ENCODE results near the gene RNF123. TPM values are rescaled to one million over a fixed set of nuclear protein-coding genes. Genes with fewer than 3 reads are reported as not detected.

RNF123 gene
- total RNA-seq, 3 donors from 2014 or later (not counting 1 experiment from before 2014, with no cell fraction given) = 48.5 to 58.7 (median 55.6) TPM

- H3K4me3 Mint-ChIP-seq = no peak overlapping the region
- intact Hi-C loops (cut with micrococcal nuclease) = no loop called here
- Histone ChIP-seq H3K9me3 (ENCODE audit: control insufficient read depth, insufficient read depth, low read length) (no peaks in the 10 kb centered on the region), H3K4me1 (ENCODE audit: control insufficient read depth, insufficient read depth, low read length) (no peaks in the 10 kb centered on the region), H3K27me3 (ENCODE audit: control insufficient read depth, insufficient read depth, low read length) (no peaks in the 10 kb centered on the region), H3K36me3 (ENCODE audit: control insufficient read depth, insufficient read depth, low read length) (peaks cover 46% of the 10 kb centered on the region), H3K27ac (ENCODE audit: low read length) (no peak overlapping the region), H3K4me3 (ENCODE audit: low read length) (no peak overlapping the region)
- H3K4me1 Mint-ChIP-seq = peaks cover 0 to 12% of the 10 kb centered on the region in 2 donors
- H3K36me3 Mint-ChIP-seq = peaks cover 15% of the 10 kb centered on the region
- no peak overlapping the region for H3K27ac Mint-ChIP-seq
- ATAC-seq (no peak), DNase-seq (no peak)
- WGBS (ENCODE audit: insufficient coverage) = 96% methylated on average over 5 of the region's 6 CpGs
- H3K27me3 Mint-ChIP-seq (ENCODE audit: low read depth in 2 of 2) = no peaks in the 10 kb centered on the region
- no peaks in the 10 kb centered on the region for H3K9me3 Mint-ChIP-seq
- TF ChIP-seq CTCF (IDR thresholded peaks at IDR 0.05) = no peak
These were observed 45.4 kb downstream of the RNF123 start for GRCh38 chr3:49734752-49735151.

GRCh38 chr3:49738067-49738713 lies 48.8 kb downstream of the RNF123 start:
- Histone ChIP-seq H3K27me3 (ENCODE audit: control insufficient read depth, insufficient read depth, low read length) (no peaks in the 10 kb centered on the region), H3K27ac (ENCODE audit: low read length) (no peak overlapping the region), H3K9me3 (ENCODE audit: control insufficient read depth, insufficient read depth, low read length) (no peaks in the 10 kb centered on the region), H3K4me1 (ENCODE audit: control insufficient read depth, insufficient read depth, low read length) (no peaks in the 10 kb centered on the region), H3K4me3 (ENCODE audit: low read length) (no peak overlapping the region), H3K36me3 (ENCODE audit: control insufficient read depth, insufficient read depth, low read length) (peaks cover 34% of the 10 kb centered on the region)
- 97% methylated on average over 11 of the region's 11 CpGs for WGBS (ENCODE audit: insufficient coverage)
- H3K27me3 Mint-ChIP-seq (ENCODE audit: low read depth in 2 of 2) = no peaks in the 10 kb centered on the region
- H3K4me1 Mint-ChIP-seq = peaks cover 0 to 12% of the 10 kb centered on the region in 2 donors
- H3K36me3 Mint-ChIP-seq = peaks cover 3% of the 10 kb centered on the region
- H3K9me3 Mint-ChIP-seq = no peaks in the 10 kb centered on the region
- H3K4me3 Mint-ChIP-seq = no peak overlapping the region
- DNase-seq (no peak), ATAC-seq (no peak)
- peak overlapping the region in 1 of 2 donors; percentile 66 for H3K27ac Mint-ChIP-seq
- intact Hi-C loops (cut with micrococcal nuclease) = no loop called here
- TF ChIP-seq CTCF (IDR thresholded peaks at IDR 0.05) = no peak

- Histone ChIP-seq H3K9me3 (ENCODE audit: control insufficient read depth, insufficient read depth, low read length) (no peaks in the 10 kb centered on the region), H3K36me3 (ENCODE audit: control insufficient read depth, insufficient read depth, low read length) (peaks cover 33% of the 10 kb centered on the region), H3K27ac (ENCODE audit: low read length) (no peak overlapping the region), H3K27me3 (ENCODE audit: control insufficient read depth, insufficient read depth, low read length) (no peaks in the 10 kb centered on the region), H3K4me3 (ENCODE audit: low read length) (no peak overlapping the region), H3K4me1 (ENCODE audit: control insufficient read depth, insufficient read depth, low read length) (no peaks in the 10 kb centered on the region)
- ATAC-seq (no peak), DNase-seq (no peak)
- peaks cover 9 to 21% of the 10 kb centered on the region in 2 donors for H3K4me1 Mint-ChIP-seq
- no peak for TF ChIP-seq CTCF (IDR thresholded peaks at IDR 0.05)
- intact Hi-C loops (cut with micrococcal nuclease) = no loop called here
- H3K4me3 Mint-ChIP-seq = no peak overlapping the region
- peaks cover 9% of the 10 kb centered on the region for H3K36me3 Mint-ChIP-seq
- peak overlapping the region in 1 of 2 donors; percentile 18 for H3K27ac Mint-ChIP-seq
- H3K27me3 Mint-ChIP-seq (ENCODE audit: low read depth in 2 of 2) = no peaks in the 10 kb centered on the region
- no peaks in the 10 kb centered on the region for H3K9me3 Mint-ChIP-seq
These were observed 51.1 kb downstream of the RNF123 start for GRCh38 chr3:49740427-49740826.

GRCh38 chr3:49745986-49746385 lies 56.6 kb downstream of the RNF123 start:
- Histone ChIP-seq H3K36me3 (ENCODE audit: control insufficient read depth, insufficient read depth, low read length) (peaks cover 28% of the 10 kb centered on the region), H3K27me3 (ENCODE audit: control insufficient read depth, insufficient read depth, low read length) (no peaks in the 10 kb centered on the region), H3K27ac (ENCODE audit: low read length) (no peak overlapping the region), H3K4me3 (ENCODE audit: low read length) (no peak overlapping the region), H3K4me1 (ENCODE audit: control insufficient read depth, insufficient read depth, low read length) (no peaks in the 10 kb centered on the region), H3K9me3 (ENCODE audit: control insufficient read depth, insufficient read depth, low read length) (no peaks in the 10 kb centered on the region)
- Mint-ChIP-seq H3K36me3 (peaks cover 9% of the 10 kb centered on the region), H3K4me3 (no peak overlapping the region), H3K9me3 (no peaks in the 10 kb centered on the region), H3K4me1 (peaks cover 9 to 10% of the 10 kb centered on the region in 2 donors), H3K27ac (no peak overlapping the region), H3K27me3 (ENCODE audit: low read depth in 2 of 2) (no peaks in the 10 kb centered on the region)
- TF ChIP-seq CTCF (IDR thresholded peaks at IDR 0.05) = no peak
- WGBS (ENCODE audit: insufficient coverage) = 100% methylated on average over 2 of the region's 2 CpGs
- no peak for DNase-seq
- ATAC-seq = no peak
- intact Hi-C loops (cut with micrococcal nuclease) = no loop called here
